SK-N-SH (cell line): ENCODE data around the gene SMAD2. TPM values are rescaled to one million over a fixed set of nuclear protein-coding genes. Genes with fewer than 3 reads are reported as not detected.

Source experiments
- CTCF ChIA-PET: fragments of 300-600, 350-600 bp; formaldehyde crosslinking; extraction: SDS; loops from one replicate; lab custom pipeline; 2021; lab: Yijun Ruan, JAX
- POLR2A ChIA-PET: fragments of 350-600 bp; sonication (Branson Sonifier 250); formaldehyde crosslinking; extraction: SDS; loops from one replicate; lab custom pipeline; 2020; ENCODE audit warnings: antibody characterized with exemption, inconsistent platforms; lab: Yijun Ruan, JAX
- DNase-seq: peaks from one replicate; pipeline ENCODE4 v3.0.0; 2012
- H2AFZ ChIP-seq: fragments of 200-600 bp; sonication (generic); 2 replicates; pipeline ENCODE4 v1.8.1; 2016; ENCODE audit warnings: antibody characterized with exemption, mild to moderate bottlenecking, low read depth
- H3F3A ChIP-seq: fragments of 200-600 bp; sonication (generic); replicated peaks from 2 replicates; pipeline ENCODE3; 2016; ENCODE audit warnings: antibody characterized with exemption, mild to moderate bottlenecking; ENCODE audit not compliant: insufficient read depth
- H3K27ac ChIP-seq, 2 experiments: fragments of 200-500 bp in 1 of 2; fragments of 200-600 bp in 1 of 2; sonication (Bioruptor generic) in 1 of 2; sonication (generic), shearing (Covaris generic) in 1 of 2; 2 replicates each; pipeline versions ENCODE4 v1.5.1 to v1.6.1; 2014 to 2016; ENCODE audit warnings: low read depth in 2 of 2, inconsistent platforms in 1 of 2, low read length in 1 of 2, mild to moderate bottlenecking in 1 of 2, mixed read lengths in 1 of 2
- H3K27me3 ChIP-seq: fragments of 200-600 bp; sonication (generic), shearing (Covaris generic); 2 replicates; pipeline ENCODE4 v1.6.1; 2016; ENCODE audit warnings: mixed run types; ENCODE audit not compliant: insufficient read depth
- H3K36me3 ChIP-seq, 2 experiments: fragments of 200-500 bp in 1 of 2; fragments of 200-600 bp in 1 of 2; sonication (Bioruptor generic) in 1 of 2; sonication (generic) in 1 of 2; replicated peaks in 1 of 2; 2 replicates each; pipeline versions ENCODE3 to v1.5.1; 2014 to 2016; ENCODE audit warnings: low read length in 1 of 2, mild to moderate bottlenecking in 1 of 2; ENCODE audit not compliant: insufficient read depth in 2 of 2, control insufficient read depth in 1 of 2
- H3K4me1 ChIP-seq, 2 experiments: fragments of 200-500 bp in 1 of 2; fragments of 200-600 bp in 1 of 2; sonication (Bioruptor generic) in 1 of 2; sonication (generic), shearing (Covaris generic) in 1 of 2; 2 replicates each; pipeline versions ENCODE4 v1.5.1 to v1.6.1; 2014 to 2016; ENCODE audit warnings: low read depth in 1 of 2, low read length in 1 of 2, mixed run types in 1 of 2; ENCODE audit not compliant: insufficient read depth in 2 of 2, control insufficient read depth in 1 of 2
- H3K4me2 ChIP-seq: fragments of 200-600 bp; sonication (generic), shearing (Covaris generic); 2 replicates; pipeline ENCODE4 v1.6.1; 2017; ENCODE audit warnings: mixed run types
- H3K4me3 ChIP-seq, 2 experiments: fragments of 200-500 bp in 1 of 2; fragments of 200-600 bp in 1 of 2; sonication (Bioruptor generic) in 1 of 2; sonication (generic), shearing (Covaris generic) in 1 of 2; 2 replicates each; pipeline versions ENCODE4 v1.5.1 to v1.8.1; 2014 to 2016; ENCODE audit warnings: low read depth in 2 of 2, inconsistent platforms in 1 of 2, low read length in 1 of 2, mild to moderate bottlenecking in 1 of 2, mixed read lengths in 1 of 2, moderate library complexity in 1 of 2
- H3K79me2 ChIP-seq: fragments of 200-600 bp; sonication (generic); 2 replicates; pipeline ENCODE4 v1.8.1; 2017; ENCODE audit warnings: mild to moderate bottlenecking; ENCODE audit not compliant: insufficient read depth
- H3K9ac ChIP-seq: fragments of 200-600 bp; sonication (generic); 2 replicates; pipeline ENCODE4 v1.6.1; 2017; ENCODE audit warnings: mixed run types
- H3K9me2 ChIP-seq: fragments of 200-600 bp; sonication (generic); 2 replicates; pipeline ENCODE4 v1.6.1; 2017; ENCODE audit warnings: mixed run types
- H3K9me3 ChIP-seq: fragments of 200-600 bp; sonication (generic); 2 replicates; pipeline ENCODE4 v1.6.1; 2017; ENCODE audit warnings: mixed run types, mild to moderate bottlenecking, moderate library complexity
- H4K20me1 ChIP-seq: fragments of 200-600 bp; sonication (generic); 2 replicates; pipeline ENCODE4 v1.6.1; 2017; ENCODE audit warnings: mild to moderate bottlenecking, mixed run types; ENCODE audit not compliant: insufficient read depth
- ELF1 ChIP-seq: IDR thresholded peaks from 2 replicates; pipeline ENCODE4 v1.4.0; 2012
- EZH2phosphoT487 ChIP-seq: fragments of 200-600 bp; sonication (generic); IDR thresholded peaks from 2 replicates; pipeline ENCODE4 v1.6.1; 2017; ENCODE audit warnings: low read depth, mixed run types, mild to moderate bottlenecking, antibody characterized with exemption, moderate library complexity, borderline replicate concordance
- FOSL2 ChIP-seq: IDR thresholded peaks from 2 replicates; pipeline ENCODE4 v1.4.0; 2012; ENCODE audit warnings: low read depth, mild to moderate bottlenecking, moderate library complexity, borderline replicate concordance
- FOXM1 ChIP-seq: IDR thresholded peaks from 2 replicates; pipeline ENCODE4 v1.4.0; 2012; ENCODE audit warnings: low read depth, mild to moderate bottlenecking
- GABPA ChIP-seq: IDR thresholded peaks from 2 replicates; pipeline ENCODE4 v1.4.0; 2012; ENCODE audit warnings: low read depth, mild to moderate bottlenecking
- GATA2 ChIP-seq: sonication (generic); formaldehyde crosslinking; IDR thresholded peaks from 2 replicates; pipeline ENCODE4 v1.5.0; 2020; ENCODE audit warnings: mild to moderate bottlenecking, missing genetic modification reagents
- JUND ChIP-seq: IDR thresholded peaks from 2 replicates; pipeline ENCODE4 v1.4.0; 2012
- MEF2A ChIP-seq: IDR thresholded peaks from 2 replicates; pipeline ENCODE4 v1.4.0; 2012; ENCODE audit warnings: low read depth, borderline replicate concordance
- MXI1 ChIP-seq: IDR thresholded peaks from 2 replicates; pipeline ENCODE4 v1.6.1; 2012; ENCODE audit warnings: mild to moderate bottlenecking, low read depth, low read length, improper control_type of control experiment
- NFIC ChIP-seq: IDR thresholded peaks from 2 replicates; pipeline ENCODE4 v1.4.0; 2012; ENCODE audit warnings: borderline replicate concordance
- NRF1 ChIP-seq: IDR thresholded peaks from 2 replicates; pipeline ENCODE4 v1.6.1; 2012; ENCODE audit warnings: low read depth, mild to moderate bottlenecking, low read length
- RCOR1 ChIP-seq: fragments of 150-350 bp; IDR thresholded peaks from 2 replicates; pipeline ENCODE4 v1.6.1; 2017; ENCODE audit warnings: antibody characterized with exemption, low read length
- RFX5 ChIP-seq: IDR thresholded peaks from 2 replicates; pipeline ENCODE4 v1.6.1; 2012; ENCODE audit warnings: mild to moderate bottlenecking, improper control_type of control experiment, low read length
- RXRA ChIP-seq: IDR thresholded peaks from 2 replicates; pipeline ENCODE4 v1.4.0; 2012; ENCODE audit warnings: low read depth, mild to moderate bottlenecking, borderline replicate concordance
- TAF1 ChIP-seq: IDR thresholded peaks from 2 replicates; pipeline ENCODE4 v1.6.1; 2012; ENCODE audit warnings: low read depth, mild to moderate bottlenecking, low read length, moderate library complexity, borderline replicate concordance
- TEAD4 ChIP-seq: IDR thresholded peaks from 2 replicates; pipeline ENCODE4 v1.4.0; 2012; ENCODE audit warnings: mild to moderate bottlenecking, borderline replicate concordance; ENCODE audit not compliant: insufficient read depth
- WGBS: methylation state at CpG from one replicate; pipeline ENCODE4 v1.1.6; 2017; ENCODE audit warnings: low lambda C conversion rate; 5-methylcytosine and 5-hydroxymethylcytosine counted together
- polyA plus RNA-seq, 3 experiments: library from polyadenylated mRNA; depleted of rRNA; stranded (reverse); fragments of >200 nt; gene quantifications; 2 replicates each; pipeline ENCODE4 v1.2.3, GENCODE V29; 2012
- TF ChIP-seq, protein P1 (sequence below): IDR thresholded peaks from 2 replicates; pipeline ENCODE4 v1.4.0; 2012; ENCODE audit warnings: low read depth, borderline replicate concordance
- TF ChIP-seq, protein P2 (sequence below): fragments of 200-600 bp; sonication (generic); IDR thresholded peaks from 2 replicates; pipeline ENCODE4 v1.6.1; 2017; ENCODE audit warnings: antibody characterized with exemption, mild to moderate bottlenecking, moderate library complexity
- TF ChIP-seq, protein P3 (sequence below): IDR thresholded peaks from 2 replicates; pipeline ENCODE4 v1.6.1; 2012; ENCODE audit warnings: mild to moderate bottlenecking, low read depth, low read length, moderate library complexity
- TF ChIP-seq, protein P4 (sequence below): IDR thresholded peaks from 2 replicates; pipeline ENCODE4 v1.4.0; 2012; ENCODE audit warnings: low read depth

SMAD2 gene
- polyA plus RNA-seq, 1 of the 3 experiments (the other 2 are of a cell fraction), result 36.3 TPM

DNA sequence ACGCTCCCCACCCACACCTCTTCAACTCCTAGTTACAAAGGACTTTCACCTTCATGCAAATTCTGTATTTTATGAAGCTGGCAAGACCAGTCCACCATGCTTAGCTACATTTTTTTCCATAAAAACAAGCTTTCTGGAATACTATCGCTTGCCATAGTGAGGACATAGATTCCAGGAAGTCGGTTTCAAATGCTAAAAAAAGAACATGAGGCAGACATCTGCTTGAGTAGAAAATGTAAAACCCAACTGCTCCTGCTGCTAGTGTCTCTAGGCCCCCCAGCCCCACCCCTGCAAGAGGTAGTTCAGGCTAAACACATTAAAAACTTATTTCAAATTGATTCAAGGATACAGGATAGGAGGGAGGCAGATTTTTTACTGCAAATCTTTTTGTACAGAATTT lies 148.9 kb downstream of the SMAD2 start:
- H3K4me1 ChIP-seq, result no peaks in the 10 kb centered on the region
- H3K9me2 ChIP-seq, result no peaks in the 10 kb centered on the region
- TF ChIP-seq, protein P1, sequence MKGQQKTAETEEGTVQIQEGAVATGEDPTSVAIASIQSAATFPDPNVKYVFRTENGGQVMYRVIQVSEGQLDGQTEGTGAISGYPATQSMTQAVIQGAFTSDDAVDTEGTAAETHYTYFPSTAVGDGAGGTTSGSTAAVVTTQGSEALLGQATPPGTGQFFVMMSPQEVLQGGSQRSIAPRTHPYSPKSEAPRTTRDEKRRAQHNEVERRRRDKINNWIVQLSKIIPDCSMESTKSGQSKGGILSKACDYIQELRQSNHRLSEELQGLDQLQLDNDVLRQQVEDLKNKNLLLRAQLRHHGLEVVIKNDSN, result no peak
- TF ChIP-seq, protein P2, sequence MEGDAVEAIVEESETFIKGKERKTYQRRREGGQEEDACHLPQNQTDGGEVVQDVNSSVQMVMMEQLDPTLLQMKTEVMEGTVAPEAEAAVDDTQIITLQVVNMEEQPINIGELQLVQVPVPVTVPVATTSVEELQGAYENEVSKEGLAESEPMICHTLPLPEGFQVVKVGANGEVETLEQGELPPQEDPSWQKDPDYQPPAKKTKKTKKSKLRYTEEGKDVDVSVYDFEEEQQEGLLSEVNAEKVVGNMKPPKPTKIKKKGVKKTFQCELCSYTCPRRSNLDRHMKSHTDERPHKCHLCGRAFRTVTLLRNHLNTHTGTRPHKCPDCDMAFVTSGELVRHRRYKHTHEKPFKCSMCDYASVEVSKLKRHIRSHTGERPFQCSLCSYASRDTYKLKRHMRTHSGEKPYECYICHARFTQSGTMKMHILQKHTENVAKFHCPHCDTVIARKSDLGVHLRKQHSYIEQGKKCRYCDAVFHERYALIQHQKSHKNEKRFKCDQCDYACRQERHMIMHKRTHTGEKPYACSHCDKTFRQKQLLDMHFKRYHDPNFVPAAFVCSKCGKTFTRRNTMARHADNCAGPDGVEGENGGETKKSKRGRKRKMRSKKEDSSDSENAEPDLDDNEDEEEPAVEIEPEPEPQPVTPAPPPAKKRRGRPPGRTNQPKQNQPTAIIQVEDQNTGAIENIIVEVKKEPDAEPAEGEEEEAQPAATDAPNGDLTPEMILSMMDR, result no peak
- TF ChIP-seq NRF1 (no peak), RCOR1 (no peak), TAF1 (no peak), MEF2A (no peak)
- TF ChIP-seq, protein P3, sequence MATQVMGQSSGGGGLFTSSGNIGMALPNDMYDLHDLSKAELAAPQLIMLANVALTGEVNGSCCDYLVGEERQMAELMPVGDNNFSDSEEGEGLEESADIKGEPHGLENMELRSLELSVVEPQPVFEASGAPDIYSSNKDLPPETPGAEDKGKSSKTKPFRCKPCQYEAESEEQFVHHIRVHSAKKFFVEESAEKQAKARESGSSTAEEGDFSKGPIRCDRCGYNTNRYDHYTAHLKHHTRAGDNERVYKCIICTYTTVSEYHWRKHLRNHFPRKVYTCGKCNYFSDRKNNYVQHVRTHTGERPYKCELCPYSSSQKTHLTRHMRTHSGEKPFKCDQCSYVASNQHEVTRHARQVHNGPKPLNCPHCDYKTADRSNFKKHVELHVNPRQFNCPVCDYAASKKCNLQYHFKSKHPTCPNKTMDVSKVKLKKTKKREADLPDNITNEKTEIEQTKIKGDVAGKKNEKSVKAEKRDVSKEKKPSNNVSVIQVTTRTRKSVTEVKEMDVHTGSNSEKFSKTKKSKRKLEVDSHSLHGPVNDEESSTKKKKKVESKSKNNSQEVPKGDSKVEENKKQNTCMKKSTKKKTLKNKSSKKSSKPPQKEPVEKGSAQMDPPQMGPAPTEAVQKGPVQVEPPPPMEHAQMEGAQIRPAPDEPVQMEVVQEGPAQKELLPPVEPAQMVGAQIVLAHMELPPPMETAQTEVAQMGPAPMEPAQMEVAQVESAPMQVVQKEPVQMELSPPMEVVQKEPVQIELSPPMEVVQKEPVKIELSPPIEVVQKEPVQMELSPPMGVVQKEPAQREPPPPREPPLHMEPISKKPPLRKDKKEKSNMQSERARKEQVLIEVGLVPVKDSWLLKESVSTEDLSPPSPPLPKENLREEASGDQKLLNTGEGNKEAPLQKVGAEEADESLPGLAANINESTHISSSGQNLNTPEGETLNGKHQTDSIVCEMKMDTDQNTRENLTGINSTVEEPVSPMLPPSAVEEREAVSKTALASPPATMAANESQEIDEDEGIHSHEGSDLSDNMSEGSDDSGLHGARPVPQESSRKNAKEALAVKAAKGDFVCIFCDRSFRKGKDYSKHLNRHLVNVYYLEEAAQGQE, result no peak
- H3K4me3 ChIP-seq, result no peak overlapping the region
- no peaks in the 10 kb centered on the region for H4K20me1 ChIP-seq
- ChIA-PET CTCF (interaction anchor here (0.7 to 1.7 kb wide), 3 partner anchors 10 to 936 kb away, joined by 3 to 6 read pairs (median 3); no protein-coding TSS in a partner anchor), POLR2A (interaction anchor here (0.6 kb wide), 1 partner anchor 12 kb away, joined by 3 read pairs; no protein-coding TSS in a partner anchor)
- no peak overlapping the region for H2AFZ ChIP-seq
- no peaks in the 10 kb centered on the region for H3K36me3 ChIP-seq
- 43% methylated on average over 3 of the region's 3 CpGs for WGBS
- H3K9ac ChIP-seq, result no peak overlapping the region
- no peak overlapping the region for H3K4me2 ChIP-seq
- H3K27me3 ChIP-seq, result no peaks in the 10 kb centered on the region; the same call in 1 of the 2 replicates
- H3K27ac ChIP-seq, result no peak overlapping the region
- no peak for DNase-seq
- no peaks in the 10 kb centered on the region for H3F3A ChIP-seq
- no peaks in the 10 kb centered on the region for H3K79me2 ChIP-seq
- H3K9me3 ChIP-seq, result no peaks in the 10 kb centered on the region

DNA sequence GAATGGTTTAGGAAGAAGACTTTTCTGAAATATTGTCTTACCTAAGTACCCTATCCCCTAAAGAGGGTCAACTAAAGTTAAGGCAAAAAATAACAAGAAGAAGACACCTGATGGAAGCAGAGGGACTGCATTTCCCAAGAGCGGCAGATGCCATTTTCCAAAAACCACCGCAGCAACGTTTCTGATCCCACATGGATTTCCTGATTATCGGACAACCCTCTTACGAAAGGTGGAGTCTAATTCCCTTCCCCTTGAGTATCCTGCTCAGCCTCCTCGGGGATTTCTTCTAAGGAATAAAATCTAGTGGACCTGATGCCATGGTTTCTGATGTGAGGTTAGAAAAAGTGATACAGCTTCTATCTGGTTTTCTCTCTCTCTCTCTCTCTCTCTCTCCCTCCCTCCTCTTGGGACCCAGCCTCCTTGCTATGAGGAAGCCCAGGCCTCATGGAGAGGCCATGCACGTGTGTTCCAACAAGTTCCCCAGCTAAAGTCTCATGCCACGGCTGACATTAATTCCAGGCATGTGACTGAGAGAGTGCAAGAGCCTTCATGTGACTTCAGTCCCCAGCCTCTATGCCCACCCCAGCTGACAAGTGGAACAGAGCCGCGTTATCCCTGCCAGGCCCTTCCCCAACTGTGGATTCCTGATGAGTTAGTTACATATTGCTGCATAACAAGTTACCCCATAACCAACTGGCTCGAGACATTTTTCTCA lies 150.3 kb downstream of the SMAD2 start:
- Histone ChIP-seq H3K4me2 (no peak overlapping the region), H3K9me2 (no peaks in the 10 kb centered on the region), H4K20me1 (no peaks in the 10 kb centered on the region), H3F3A (no peaks in the 10 kb centered on the region), H3K4me3 (no peak overlapping the region), H2AFZ (no peak overlapping the region), H3K79me2 (no peaks in the 10 kb centered on the region), H3K27ac (no peak overlapping the region), H3K9ac (no peak overlapping the region), H3K4me1 (no peaks in the 10 kb centered on the region), H3K36me3 (no peaks in the 10 kb centered on the region), H3K9me3 (no peaks in the 10 kb centered on the region), H3K27me3 (no peaks in the 10 kb centered on the region; the same call in 1 of the 2 replicates)
- DNase-seq, result no peak
- ChIA-PET CTCF (interaction anchor here (1.5 to 1.9 kb wide), 3 partner anchors 9 to 31 kb away, joined by 3 to 6 read pairs (median 6); no protein-coding TSS in a partner anchor), POLR2A (no interaction called here)
- WGBS, result 55% methylated on average over 11 of the region's 11 CpGs
- TF ChIP-seq MXI1 (no peak), TEAD4 (no peak), JUND (no peak), FOSL2 (no peak), GATA2 (CRISPR knock-in tag) (no peak), NFIC (no peak), ELF1 (no peak), FOXM1 (no peak), RFX5 (no peak), RXRA (no peak), GABPA (no peak), EZH2phosphoT487 (no peak)
- TF ChIP-seq, protein P4, sequence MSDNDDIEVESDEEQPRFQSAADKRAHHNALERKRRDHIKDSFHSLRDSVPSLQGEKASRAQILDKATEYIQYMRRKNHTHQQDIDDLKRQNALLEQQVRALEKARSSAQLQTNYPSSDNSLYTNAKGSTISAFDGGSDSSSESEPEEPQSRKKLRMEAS, result no peak
- TF ChIP-seq, protein P1, result no peak
